Retinal pigment epithelial cell (primary cell): ENCODE measurements around the gene MPRIP.

ENCODE experiments used
- DNase-seq: peaks from one replicate; pipeline ENCODE4 v3.0.0-alpha.2; 2010; ENCODE audit warnings: low read depth
- H3K4me3 ChIP-seq: 2 replicates; pipeline ENCODE4 v1.5.1; 2011; ENCODE audit warnings: mild to moderate bottlenecking, low read length, control low read depth, moderate library complexity
- CTCF ChIP-seq: conservative IDR thresholded peaks from 2 replicates; pipeline ENCODE4 v1.5.1; 2011; ENCODE audit warnings: low read depth, low read length, control low read depth, inconsistent platforms

Gene MPRIP

GRCh38 chr17:17067257-17067656, 25.0 kb downstream of the MPRIP start:
- no peak for TF ChIP-seq CTCF
- no peak for DNase-seq
- no peak overlapping the region for H3K4me3 ChIP-seq

GRCh38 chr17:17069849-17070248, 27.6 kb downstream of the MPRIP start:
- H3K4me3 ChIP-seq = no peak overlapping the region
- no peak for DNase-seq
- TF ChIP-seq CTCF = no peak

- TF ChIP-seq CTCF = no peak
- H3K4me3 ChIP-seq = no peak overlapping the region
- DNase-seq = no peak
Measured at GRCh38 chr17:17070931-17071330, 28.7 kb downstream of the MPRIP start.

GRCh38 chr17:17071531-17072360, 29.5 kb downstream of the MPRIP start:
- DNase-seq = no peak
- no peak for TF ChIP-seq CTCF
- no peak overlapping the region for H3K4me3 ChIP-seq

GRCh38 chr17:17072546-17072945, 30.3 kb downstream of the MPRIP start:
- no peak for TF ChIP-seq CTCF
- DNase-seq = no peak
- H3K4me3 ChIP-seq = no peak overlapping the region

GRCh38 chr17:17073030-17073564, 30.8 kb downstream of the MPRIP start:
- no peak for TF ChIP-seq CTCF
- H3K4me3 ChIP-seq = no peak overlapping the region
- no peak for DNase-seq

- DNase-seq = no peak
- no peak for TF ChIP-seq CTCF
- no peak overlapping the region for H3K4me3 ChIP-seq
Measured at GRCh38 chr17:17073581-17074403, 31.5 kb downstream of the MPRIP start.
